ENCODE results near the gene COASY. TPM values are rescaled to one million over a fixed set of nuclear protein-coding genes. Genes with fewer than 3 reads are reported as not detected.

Gene COASY
- total RNA-seq, 4 donors from 2014 or later: 16.8 to 25.8 (median 19.9) TPM

GRCh38 chr17:42559075-42559474, 2.9 kb upstream of the COASY start:
- no peak for ATAC-seq
- peaks cover 0 to 54% (median 25%) of the 10 kb centered on the region in 3 donors for H3K4me1 ChIP-seq

GRCh38 chr17:42560246-42560645, 1.7 kb upstream of the COASY start:
- TF ChIP-seq CTCF (IDR thresholded peaks at IDR 0.05): no peak
- TF ChIP-seq POLR2A (IDR thresholded peaks at IDR 0.05): no peak
- no peak for TF ChIP-seq POLR2AphosphoS5 (IDR thresholded peaks at IDR 0.05)
- TF ChIP-seq EP300 (IDR thresholded peaks at IDR 0.05): no peak
- peaks cover 0 to 59% (median 24%) of the 10 kb centered on the region in 3 donors for H3K4me1 ChIP-seq
- H3K36me3 ChIP-seq: peaks cover 0 to 18% of the 10 kb centered on the region in 2 donors
- no peaks in the 10 kb centered on the region for H3K27me3 ChIP-seq
- WGBS, 2 donors (ENCODE audit: low coverage in 1 of 2): 84% methylated on average over 3 of the region's 3 CpGs; no CpG with 5 or more reads in 1 of the 2 donors
- H3K4me3 ChIP-seq: no peak overlapping the region
- H3K9me3 ChIP-seq: no peaks in the 10 kb centered on the region
- no peak for ATAC-seq
- no peak overlapping the region for H3K27ac ChIP-seq

More at GRCh38 chr17:42559075-42559474, 2.9 kb upstream of the COASY start:
- Histone ChIP-seq H3K9me3 (no peaks in the 10 kb centered on the region), H3K27me3 (no peaks in the 10 kb centered on the region), H3K27ac (no peak overlapping the region), H3K4me3 (no peak overlapping the region), H3K36me3 (peaks cover 0 to 6% of the 10 kb centered on the region in 2 donors)
- 93 to 100% methylated on average over 1 to 5 of the region's 6 CpGs for WGBS, 2 donors (ENCODE audit: low coverage in 1 of 2)
- TF ChIP-seq EP300 (IDR thresholded peaks at IDR 0.05) (no peak), CTCF (IDR thresholded peaks at IDR 0.05) (no peak), POLR2AphosphoS5 (IDR thresholded peaks at IDR 0.05) (no peak), POLR2A (IDR thresholded peaks at IDR 0.05) (no peak)

GRCh38 chr17:42562388-42563142, 617 bp downstream of the COASY start:
- H3K36me3 ChIP-seq: peaks cover 0 to 28% of the 10 kb centered on the region in 2 donors
- TF ChIP-seq EP300 (IDR thresholded peaks at IDR 0.05) (no peak), POLR2AphosphoS5 (IDR thresholded peaks at IDR 0.05) (no peak), CTCF (IDR thresholded peaks at IDR 0.05) (no peak), POLR2A (IDR thresholded peaks at IDR 0.05) (no peak)
- ATAC-seq: no peak
- no peaks in the 10 kb centered on the region for H3K9me3 ChIP-seq
- H3K4me1 ChIP-seq: peaks cover 0 to 62% (median 30%) of the 10 kb centered on the region in 3 donors
- no peaks in the 10 kb centered on the region for H3K27me3 ChIP-seq
- peak overlapping the region; percentile 76 to 79 for H3K4me3 ChIP-seq
- WGBS, 2 donors (ENCODE audit: low coverage in 1 of 2): 20% methylated on average over 3 of the region's 48 CpGs; no CpG with 5 or more reads in 1 of the 2 donors
- H3K27ac ChIP-seq: peak overlapping the region; percentile 65 to 88 (median 86)

GRCh38 chr17:42563143-42563509, 1.2 kb downstream of the COASY start:
- no peak for ATAC-seq
- H3K36me3 ChIP-seq: peaks cover 0 to 28% of the 10 kb centered on the region in 2 donors
- no peaks in the 10 kb centered on the region for H3K9me3 ChIP-seq
- H3K4me1 ChIP-seq: peaks cover 0 to 68% (median 36%) of the 10 kb centered on the region in 3 donors
- TF ChIP-seq POLR2AphosphoS5 (IDR thresholded peaks at IDR 0.05): no peak
- TF ChIP-seq EP300 (IDR thresholded peaks at IDR 0.05): no peak
- no peak for TF ChIP-seq POLR2A (IDR thresholded peaks at IDR 0.05)
- no peak for TF ChIP-seq CTCF (IDR thresholded peaks at IDR 0.05)
- peak overlapping the region in 2 of 4 donors; percentile 85 to 87 for H3K27ac ChIP-seq
- H3K4me3 ChIP-seq: peak overlapping the region; percentile 76 to 79
- WGBS, 2 donors (ENCODE audit: low coverage in 1 of 2): no CpG with 5 or more reads among the region's 14 CpGs
- H3K27me3 ChIP-seq: no peaks in the 10 kb centered on the region

GRCh38 chr17:42563543-42563942, 1.6 kb downstream of the COASY start:
- Histone ChIP-seq H3K4me1 (peaks cover 0 to 72% (median 38%) of the 10 kb centered on the region in 3 donors), H3K27ac (peak overlapping the region in 2 of 4 donors; percentile 4 to 85), H3K36me3 (peaks cover 0 to 31% of the 10 kb centered on the region in 2 donors), H3K4me3 (no peak overlapping the region), H3K27me3 (no peaks in the 10 kb centered on the region), H3K9me3 (no peaks in the 10 kb centered on the region)
- TF ChIP-seq CTCF (IDR thresholded peaks at IDR 0.05): no peak
- TF ChIP-seq POLR2AphosphoS5 (IDR thresholded peaks at IDR 0.05): no peak
- no peak for TF ChIP-seq EP300 (IDR thresholded peaks at IDR 0.05)
- TF ChIP-seq POLR2A (IDR thresholded peaks at IDR 0.05): no peak
- WGBS, 2 donors (ENCODE audit: low coverage in 1 of 2): 25 to 29% methylated on average over 1 of the region's 1 CpG
- ATAC-seq: no peak
